GM04504 (cell line): ENCODE results near the gene LHX5.
A peak's percentile ranks its signal among the peaks of the same experiment; 100 is the strongest.

Experiments used
- DNase-seq: peaks from one replicate; pipeline ENCODE4 v3.0.0-alpha.2; 2012; ENCODE audit warnings: low read depth

Gene LHX5

GRCh38 chr12:113439301-113439597 is 32.4 kb downstream of the LHX5 start:
- DNase-seq, result no peak

GRCh38 chr12:113438523-113439300 is 33.0 kb downstream of the LHX5 start:
- no peak for DNase-seq

DNA sequence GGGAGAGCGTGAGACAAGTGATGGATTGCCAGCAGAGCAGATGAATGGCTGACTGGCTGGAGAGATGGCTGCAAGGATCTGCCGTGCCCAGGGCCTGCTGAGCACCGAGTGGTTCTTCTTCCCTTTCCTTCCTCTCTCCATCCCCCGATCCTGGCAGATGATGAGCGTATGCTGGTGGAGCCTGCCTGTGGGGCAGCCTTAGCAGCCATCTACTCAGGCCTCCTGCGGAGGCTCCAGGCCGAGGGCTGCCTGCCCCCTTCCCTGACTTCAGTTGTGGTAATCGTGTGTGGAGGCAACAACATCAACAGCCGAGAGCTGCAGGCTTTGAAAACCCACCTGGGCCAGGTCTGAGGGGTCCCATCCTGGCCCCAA is 34.0 kb downstream of the LHX5 start:
- no peak for DNase-seq

DNA sequence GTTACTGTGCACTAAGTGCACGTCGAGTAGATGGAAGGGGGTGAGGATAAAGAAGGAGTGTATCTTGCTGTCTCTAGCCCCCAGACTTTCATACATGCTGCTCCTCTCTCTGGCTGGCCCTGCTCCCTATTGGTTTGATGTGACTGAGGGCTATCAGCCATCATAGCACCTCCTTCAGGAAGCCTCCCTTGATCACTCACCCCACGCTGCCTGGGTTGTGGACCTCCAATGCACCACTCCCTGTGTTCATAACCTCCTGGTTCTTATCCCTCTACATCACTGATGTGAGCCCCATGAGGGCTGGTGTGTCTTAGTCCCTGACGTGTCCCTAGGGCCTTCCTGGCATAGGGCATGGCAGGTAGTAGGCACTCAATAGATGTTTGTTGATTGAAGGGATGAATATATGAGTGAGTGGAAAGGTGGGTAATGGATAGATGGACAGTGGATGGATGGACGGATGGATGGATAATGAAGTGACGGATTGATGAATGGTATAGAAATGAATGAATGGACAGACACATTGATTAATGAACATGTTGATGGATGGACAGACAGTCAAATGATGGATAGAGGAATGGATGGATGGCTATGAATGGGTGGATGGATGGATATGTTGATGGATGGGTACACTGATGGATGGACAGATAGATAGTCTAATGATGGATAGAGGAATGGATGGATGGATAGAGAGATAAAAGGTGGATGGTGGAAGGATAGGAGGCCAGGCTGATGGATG is 34.5 kb downstream of the LHX5 start:
- no peak for DNase-seq

DNA sequence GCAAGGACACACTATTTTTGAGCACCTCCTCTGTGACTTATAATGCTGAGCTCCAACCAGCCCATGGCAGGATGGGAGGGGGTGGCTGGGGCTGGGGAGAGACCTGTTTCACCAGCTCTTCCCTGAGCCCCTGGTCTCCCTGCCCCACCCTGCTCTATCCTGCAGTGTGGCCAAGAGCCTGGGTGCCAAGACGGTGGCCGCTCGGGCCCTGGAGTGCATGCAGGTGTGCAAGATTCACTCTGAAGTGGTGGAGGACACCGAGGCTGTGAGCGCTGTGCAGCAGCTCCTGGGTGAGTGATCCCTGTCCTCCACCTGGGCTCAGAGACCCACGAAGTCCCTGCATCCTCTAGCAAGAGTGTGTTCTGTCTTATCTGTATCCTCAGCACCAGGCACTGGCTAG is 35.1 kb downstream of the LHX5 start:
- DNase-seq, result no peak

- no peak for DNase-seq
Measured at GRCh38 chr12:113435367-113435766, 36.3 kb downstream of the LHX5 start.

- no peak for DNase-seq
Measured at GRCh38 chr12:113432986-113433385, 38.7 kb downstream of the LHX5 start.

GRCh38 chr12:113428482-113428881 is 43.2 kb downstream of the LHX5 start:
- DNase-seq, result no peak

GRCh38 chr12:113427882-113428281 is 43.8 kb downstream of the LHX5 start:
- DNase-seq, result no peak

DNA sequence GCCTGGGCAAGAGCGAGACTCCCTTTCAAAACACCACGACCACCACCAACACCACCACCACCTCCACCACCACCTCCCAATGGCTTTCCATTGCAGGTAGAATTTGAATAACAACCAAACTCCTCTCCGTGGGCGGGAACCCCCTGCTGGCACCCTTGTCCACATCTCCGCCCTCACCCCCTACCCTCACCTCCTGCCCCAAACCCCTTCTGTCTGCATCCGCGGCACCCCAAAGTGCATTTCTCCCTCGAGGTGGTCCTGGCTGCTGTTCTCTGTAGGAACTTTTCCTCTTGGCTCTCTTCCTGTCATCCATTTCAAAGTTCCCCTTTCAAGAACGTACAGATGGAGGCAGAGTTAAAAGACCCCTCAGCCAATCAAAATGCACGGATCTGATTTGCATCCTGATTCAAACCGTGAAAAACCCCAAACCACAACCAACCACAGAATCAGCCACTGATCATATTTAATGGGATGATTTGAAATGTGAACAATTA is 45.7 kb downstream of the LHX5 start:
- DNase-seq, result no peak

GRCh38 chr12:113424915-113425823 is 46.5 kb downstream of the LHX5 start:
- DNase-seq, result no peak

GRCh38 chr12:113424456-113424855 is 47.2 kb downstream of the LHX5 start:
- DNase-seq, result no peak

DNA sequence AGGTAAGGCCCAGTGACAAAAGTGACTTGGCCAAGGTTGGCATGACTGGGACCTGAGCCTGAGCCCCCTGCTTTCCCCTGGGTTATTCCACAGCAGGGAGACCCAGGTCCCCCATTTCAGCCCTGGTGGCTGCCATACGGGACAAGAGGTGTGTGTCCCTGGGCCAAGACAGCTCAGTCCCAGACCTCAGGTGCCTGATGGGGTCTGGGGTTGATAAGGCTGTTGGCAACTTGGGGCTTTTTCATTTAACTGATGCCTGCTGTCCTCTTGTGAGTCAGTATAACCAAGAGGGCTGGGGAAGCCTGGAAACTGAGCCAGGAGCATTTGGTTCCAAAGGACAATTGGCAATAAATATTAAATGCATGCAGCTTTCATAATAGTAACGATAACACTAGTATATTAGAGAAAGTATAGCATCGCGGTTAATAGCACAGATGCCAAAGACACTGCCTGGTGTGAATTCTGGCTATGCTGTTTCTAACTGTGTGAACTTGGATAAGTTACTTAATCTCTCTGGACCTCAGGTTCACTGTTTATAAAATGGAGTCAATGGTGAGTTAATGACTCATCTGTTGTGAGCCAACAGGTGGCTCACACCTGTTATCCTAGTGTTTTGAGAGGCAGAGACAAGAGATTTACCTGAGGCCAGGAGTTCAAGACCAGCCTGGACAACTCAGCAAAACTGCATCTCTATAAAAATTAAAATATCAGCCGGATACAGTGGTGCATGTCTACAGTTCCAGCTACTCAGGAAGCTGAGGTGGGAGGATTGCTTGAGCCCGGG is 48.6 kb downstream of the LHX5 start:
- no peak for DNase-seq

DNA sequence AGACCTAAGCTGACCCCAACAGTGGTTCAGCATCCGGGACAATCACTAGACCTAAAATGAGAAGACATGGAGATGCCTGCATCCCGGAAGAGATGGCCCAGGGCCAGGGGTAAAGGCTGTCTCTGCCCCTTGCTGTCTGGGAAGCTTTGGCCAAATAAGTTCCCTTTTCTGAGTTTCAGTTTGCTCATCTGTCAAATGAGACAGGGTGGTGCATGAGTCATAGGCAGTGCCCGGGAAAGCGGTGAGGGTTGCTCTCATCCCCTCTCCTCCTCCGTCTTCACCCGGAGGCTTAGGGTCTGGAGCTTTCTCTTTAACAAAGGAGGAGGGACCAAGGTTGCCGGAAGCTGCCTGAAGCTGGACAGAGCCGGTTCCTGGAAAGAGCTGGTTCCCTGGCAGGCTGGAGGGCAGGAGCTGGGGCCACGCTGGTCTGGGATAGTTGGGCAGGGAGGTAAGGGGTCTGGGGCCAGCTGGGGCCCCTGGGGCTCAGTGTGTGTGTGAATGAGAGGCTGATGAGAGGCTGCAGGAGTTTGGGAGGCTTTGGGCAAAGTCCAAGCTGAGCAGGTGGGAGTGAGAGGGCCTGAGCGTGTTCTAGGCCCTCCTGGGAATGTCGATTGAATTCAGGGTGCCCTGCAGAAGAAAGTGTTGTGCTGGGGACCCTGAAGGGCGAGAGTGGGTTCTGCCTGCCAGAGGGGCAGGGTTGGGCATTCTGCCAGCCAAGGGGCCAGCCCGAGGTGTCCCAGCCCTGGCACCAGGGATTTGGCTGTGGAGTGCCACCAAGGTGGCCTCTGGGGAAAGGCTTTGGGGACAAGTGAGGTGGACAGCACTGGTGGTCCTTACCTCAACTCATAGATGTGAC is 49.4 kb downstream of the LHX5 start, which contains the start of gene SDSL:
SDSL (plus strand) TSS at position 351 of the 856 bp plus-strand sequence. CDS start 5,603 bp downstream, outside the sequence.
- peak; percentile 63 for DNase-seq

DNA sequence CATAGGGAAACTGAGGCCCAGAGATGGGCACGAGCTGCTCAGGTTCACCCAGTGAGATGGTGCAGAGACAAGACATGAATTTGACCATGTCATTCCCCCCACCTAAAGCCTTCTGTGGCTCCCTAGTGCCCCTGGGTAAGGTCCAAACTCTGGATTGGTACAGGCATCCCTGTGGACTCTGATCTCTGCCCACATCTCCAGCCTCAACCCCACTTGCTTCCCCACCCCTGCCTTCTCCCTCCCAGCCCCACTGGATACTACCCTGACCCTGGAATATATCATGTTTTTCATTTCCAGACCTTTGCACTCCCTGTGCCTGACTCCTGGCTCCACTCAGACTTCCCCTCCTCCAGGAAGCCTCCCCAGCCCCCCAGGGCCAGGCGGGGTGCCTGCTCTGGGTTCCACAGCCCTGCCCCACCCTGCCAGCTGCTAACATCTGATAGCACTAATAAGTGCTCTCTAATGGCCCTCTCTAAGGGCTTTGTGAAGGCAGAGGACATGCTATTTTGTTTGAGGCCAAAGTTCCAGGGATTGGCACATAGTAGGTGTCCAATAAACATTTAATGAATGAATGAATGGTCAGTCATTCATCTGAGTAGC is 50.6 kb downstream of the LHX5 start:
- DNase-seq, result no peak

- DNase-seq, result no peak
Measured at GRCh38 chr12:113418213-113418879, 53.3 kb downstream of the LHX5 start.

GRCh38 chr12:113416091-113416754 is 55.4 kb downstream of the LHX5 start:
- no peak for DNase-seq

DNA sequence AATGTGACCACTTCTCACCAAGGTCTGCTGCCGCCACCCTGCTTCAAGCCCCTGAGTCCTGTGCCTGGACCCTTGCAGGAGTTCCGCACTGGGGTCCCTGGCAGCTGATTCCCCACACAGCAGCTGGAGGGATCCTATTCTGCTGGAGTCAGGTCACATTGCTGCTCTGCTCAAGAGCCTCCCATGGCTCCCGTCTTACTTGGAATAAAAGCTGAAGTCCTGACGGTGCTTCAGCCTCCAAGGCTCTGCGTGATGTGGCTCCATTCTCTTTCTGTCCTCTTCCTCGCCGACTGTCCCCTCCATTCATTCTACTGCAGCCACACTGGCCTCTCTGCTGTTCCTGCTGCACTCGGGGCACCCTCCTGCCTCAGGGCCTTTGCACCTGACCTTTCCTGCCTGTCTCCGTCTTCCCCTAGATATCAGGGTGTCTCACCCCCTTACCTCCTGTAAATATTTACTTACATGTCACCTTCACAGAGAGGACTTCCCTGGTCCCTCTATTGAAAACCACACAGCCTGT is 57.1 kb downstream of the LHX5 start:
- DNase-seq, result no peak

DNA sequence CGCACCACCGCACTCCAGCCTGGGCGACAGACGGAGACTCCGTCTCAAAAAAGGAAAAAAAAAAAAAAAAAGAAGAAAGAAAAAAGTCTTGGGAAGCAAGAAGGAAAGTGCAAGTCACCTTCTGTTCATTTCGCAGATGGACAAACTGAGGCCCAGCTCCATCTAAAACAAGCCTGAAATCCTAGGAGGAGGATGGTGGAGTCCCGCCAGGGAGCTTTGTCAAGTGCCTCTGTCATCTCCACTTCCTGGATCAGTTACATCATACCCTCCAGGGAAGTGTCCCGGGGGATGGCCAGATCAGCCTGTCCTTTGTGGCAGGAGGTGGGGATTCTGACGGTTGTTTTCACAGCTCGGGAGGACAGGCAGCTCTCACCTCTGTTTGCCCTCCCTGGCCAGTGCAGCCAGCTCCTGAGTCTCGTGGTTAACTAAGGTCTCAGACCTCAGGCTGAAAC is 58.2 kb downstream of the LHX5 start:
- DNase-seq, result no peak
